HG03097 (cell line): ENCODE measurements around the gene CELSR1.
"Not testable (repeated sequence)": the region's sequence is repeated elsewhere in the genome, so short reads cannot be mapped to it uniquely, and the experiment has no call there.

Source experiments
- ATAC-seq: cut with Tn5 transposase; IDR thresholded peaks from one replicate; pipeline ENCODE4 v1.9.1; 2021; ENCODE audit not compliant: unreplicated experiment, low FRiP score

CELSR1 gene

GRCh38 chr22:46515208-46516111 is 22.0 kb downstream of the CELSR1 start:
- ATAC-seq: no peak

- ATAC-seq: no peak
Observed at GRCh38 chr22:46514592-46515207, 22.7 kb downstream of the CELSR1 start.

GRCh38 chr22:46513908-46514550 is 23.4 kb downstream of the CELSR1 start:
- no peak for ATAC-seq

GRCh38 chr22:46512683-46513082 is 24.7 kb downstream of the CELSR1 start:
- no peak for ATAC-seq

GRCh38 chr22:46512039-46512370 is 25.4 kb downstream of the CELSR1 start:
- ATAC-seq: no peak

GRCh38 chr22:46511151-46512038 is 26.0 kb downstream of the CELSR1 start:
- no peak for ATAC-seq

GRCh38 chr22:46509416-46510089 is 27.9 kb downstream of the CELSR1 start:
- ATAC-seq: no peak

- ATAC-seq: no peak
Observed at GRCh38 chr22:46508491-46508999, 28.9 kb downstream of the CELSR1 start.

GRCh38 chr22:46507451-46508425 is 29.7 kb downstream of the CELSR1 start:
- no peak for ATAC-seq

- ATAC-seq: no peak
Observed at GRCh38 chr22:46504584-46504983, 32.8 kb downstream of the CELSR1 start.

GRCh38 chr22:46502440-46503175 is 34.8 kb downstream of the CELSR1 start:
- ATAC-seq: no peak

GRCh38 chr22:46501701-46502100 is 35.7 kb downstream of the CELSR1 start:
- no peak for ATAC-seq

- not testable (repeated sequence) for ATAC-seq
Observed at GRCh38 chr22:46501265-46501664, 36.2 kb downstream of the CELSR1 start.

- ATAC-seq: no peak
Observed at GRCh38 chr22:46500201-46500600, 37.2 kb downstream of the CELSR1 start.

GRCh38 chr22:46499805-46500189 is 37.6 kb downstream of the CELSR1 start:
- ATAC-seq: no peak

GRCh38 chr22:46491946-46492345 is 45.5 kb downstream of the CELSR1 start:
- ATAC-seq: no peak

- ATAC-seq: no peak
Observed at GRCh38 chr22:46490538-46490937, 46.9 kb downstream of the CELSR1 start.
